ENCODE results near the gene SAMD15.
A peak's percentile ranks its signal among the peaks of the same experiment; 100 is the strongest.
"Not testable (repeated sequence)": the region's sequence is repeated elsewhere in the genome, so short reads cannot be mapped to it uniquely, and the experiment has no call there.

The SAMD15 gene

DNA sequence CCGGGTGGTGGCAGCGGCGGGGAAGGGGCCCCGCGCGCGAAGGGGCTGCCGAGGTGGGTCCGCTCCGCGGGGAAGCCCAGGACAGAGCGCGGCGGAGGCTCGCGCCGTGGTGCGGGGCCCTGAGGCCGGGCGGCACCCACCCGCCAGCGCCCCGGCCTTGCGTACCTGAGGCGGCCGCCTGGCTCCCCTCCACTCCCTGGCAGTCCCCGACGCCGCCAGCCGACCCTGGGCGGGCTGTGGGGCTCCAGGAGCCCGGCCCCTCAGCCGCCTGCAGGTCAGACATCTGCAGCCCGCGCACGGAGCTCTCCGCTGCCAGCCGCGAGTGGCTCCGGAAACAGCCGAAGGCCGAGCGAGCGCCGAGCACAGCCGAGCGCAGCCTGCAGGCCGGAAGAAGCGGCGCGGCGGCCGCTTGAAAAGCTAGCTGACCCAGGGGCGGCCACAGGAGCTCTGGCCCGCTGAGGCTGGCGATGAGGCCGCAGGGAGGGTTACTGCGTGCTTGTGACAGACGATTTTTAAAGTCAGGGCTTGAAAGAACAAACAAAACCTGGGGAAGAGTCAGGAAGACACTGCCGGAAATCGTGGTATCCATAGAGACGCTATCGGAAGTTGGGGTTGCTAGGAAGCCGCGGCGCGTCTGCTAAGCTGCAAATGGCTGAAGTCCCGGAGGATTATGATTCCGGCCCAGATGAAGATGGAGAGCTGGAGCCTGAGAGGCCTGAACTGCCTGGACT lies at the start of gene SAMD15, which contains the start of gene TMED8:
Gene SAMD15 (plus strand): TSS at position 609 of the 731 bp plus-strand sequence. CDS start 40 bp downstream, at position 649.
Gene TMED8 (minus strand): TSS at position 324 of the 731 bp plus-strand sequence. CDS start 41 bp downstream, at position 283.
- Histone ChIP-seq H3K4me3 (peak within 1 kb of the TSS; percentile 83), H3K27ac (peak within 1 kb of the TSS; percentile 31 to 86)
- peak; percentile 84 for DNase-seq (ENCODE audit: low spot score)
- TF ChIP-seq, protein P1, sequence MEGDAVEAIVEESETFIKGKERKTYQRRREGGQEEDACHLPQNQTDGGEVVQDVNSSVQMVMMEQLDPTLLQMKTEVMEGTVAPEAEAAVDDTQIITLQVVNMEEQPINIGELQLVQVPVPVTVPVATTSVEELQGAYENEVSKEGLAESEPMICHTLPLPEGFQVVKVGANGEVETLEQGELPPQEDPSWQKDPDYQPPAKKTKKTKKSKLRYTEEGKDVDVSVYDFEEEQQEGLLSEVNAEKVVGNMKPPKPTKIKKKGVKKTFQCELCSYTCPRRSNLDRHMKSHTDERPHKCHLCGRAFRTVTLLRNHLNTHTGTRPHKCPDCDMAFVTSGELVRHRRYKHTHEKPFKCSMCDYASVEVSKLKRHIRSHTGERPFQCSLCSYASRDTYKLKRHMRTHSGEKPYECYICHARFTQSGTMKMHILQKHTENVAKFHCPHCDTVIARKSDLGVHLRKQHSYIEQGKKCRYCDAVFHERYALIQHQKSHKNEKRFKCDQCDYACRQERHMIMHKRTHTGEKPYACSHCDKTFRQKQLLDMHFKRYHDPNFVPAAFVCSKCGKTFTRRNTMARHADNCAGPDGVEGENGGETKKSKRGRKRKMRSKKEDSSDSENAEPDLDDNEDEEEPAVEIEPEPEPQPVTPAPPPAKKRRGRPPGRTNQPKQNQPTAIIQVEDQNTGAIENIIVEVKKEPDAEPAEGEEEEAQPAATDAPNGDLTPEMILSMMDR (IDR thresholded peaks at IDR 0.05): no peak

DNA sequence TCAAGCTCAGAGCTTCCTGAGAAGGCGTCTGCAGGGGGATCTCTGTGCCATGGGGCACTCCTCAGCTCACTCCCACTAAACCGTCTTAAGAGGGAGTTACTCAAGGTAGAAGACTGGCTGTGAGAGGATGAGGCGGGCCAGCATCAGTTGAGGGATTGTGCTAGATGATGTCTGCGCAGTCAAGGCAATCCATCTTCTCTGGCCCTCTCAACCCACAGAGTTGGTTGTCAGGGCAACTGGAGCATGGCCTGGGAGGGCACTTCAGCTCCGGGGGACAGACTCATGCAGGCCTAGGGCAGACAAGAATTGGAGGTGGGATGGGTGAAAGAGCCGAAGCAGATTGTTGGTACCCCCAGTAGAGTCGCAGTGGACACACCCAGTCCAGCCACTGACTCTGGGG lies 47.3 kb upstream of the SAMD15 start:
- H3K4me3 ChIP-seq: no peak overlapping the region
- TF ChIP-seq, protein P1 (IDR thresholded peaks at IDR 0.05): no peak
- DNase-seq (ENCODE audit: low spot score): no peak
- no peak overlapping the region for H3K27ac ChIP-seq

DNA sequence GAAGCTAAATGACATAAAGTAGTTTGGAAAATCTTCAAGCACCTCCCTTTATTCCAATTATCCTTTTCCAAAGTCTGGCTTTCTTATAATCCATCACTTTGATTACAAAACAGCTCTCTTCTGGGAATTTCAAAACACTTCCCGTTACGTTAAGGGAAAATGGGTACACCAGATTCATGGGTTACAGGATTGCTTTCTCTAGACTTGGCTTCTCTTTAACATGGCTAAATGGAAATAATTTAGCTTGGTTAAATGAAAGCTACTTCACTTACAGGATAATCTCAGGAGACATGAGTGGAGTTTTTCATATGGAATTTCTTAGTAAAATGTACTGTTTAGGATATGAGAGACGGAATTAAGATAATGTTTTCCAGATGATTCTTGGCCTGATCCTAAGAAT lies 41.6 kb upstream of the SAMD15 start:
- TF ChIP-seq, protein P1 (IDR thresholded peaks at IDR 0.05): no peak
- no peak for DNase-seq (ENCODE audit: low spot score)
- Histone ChIP-seq H3K27ac (no peak overlapping the region), H3K4me3 (no peak overlapping the region)

DNA sequence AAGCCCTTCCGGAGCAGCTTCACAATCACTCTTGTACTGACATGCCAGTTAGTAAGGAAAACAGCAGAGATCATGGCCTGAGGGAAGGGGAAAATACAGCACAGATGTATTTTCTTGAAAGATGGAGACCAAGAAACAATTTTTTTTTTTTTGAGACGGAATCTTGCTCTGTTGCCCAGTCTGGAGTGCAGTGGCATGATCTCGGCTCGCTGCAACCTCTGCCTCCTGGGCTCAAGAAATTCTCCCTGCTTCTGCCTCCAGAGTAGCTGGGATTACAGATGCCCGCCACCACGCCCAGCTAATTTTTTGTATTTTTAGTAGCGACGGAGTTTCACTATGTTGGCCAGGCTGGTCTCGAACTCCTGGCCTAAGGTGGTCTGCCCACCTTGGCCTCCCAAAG lies 39.9 kb upstream of the SAMD15 start:
- H3K27ac ChIP-seq; H3K4me3 ChIP-seq; DNase-seq (ENCODE audit: low spot score): not testable (repeated sequence)

DNA sequence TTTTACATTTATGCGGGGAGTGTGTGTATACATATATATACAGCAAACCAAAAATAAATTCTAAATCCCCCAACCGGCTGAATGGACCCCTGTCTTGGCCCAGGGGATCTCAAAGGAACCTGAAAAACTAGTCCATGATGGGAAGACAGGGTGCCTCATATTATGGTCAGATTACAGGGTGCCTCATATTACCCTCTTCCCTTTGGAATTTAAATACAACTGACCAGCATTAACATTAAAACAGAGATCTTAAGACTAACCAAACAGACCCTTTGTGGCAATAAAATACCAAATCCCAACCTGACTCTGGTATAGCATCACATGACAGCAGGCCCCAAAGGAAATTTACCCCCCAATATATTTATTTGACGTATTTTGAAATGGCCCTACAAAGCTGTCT lies 39.3 kb upstream of the SAMD15 start:
- no peak overlapping the region for H3K27ac ChIP-seq
- no peak for DNase-seq (ENCODE audit: low spot score)
- TF ChIP-seq, protein P1 (IDR thresholded peaks at IDR 0.05): no peak
- no peak overlapping the region for H3K4me3 ChIP-seq

GRCh38 chr14:77338302-77338701 lies 38.9 kb upstream of the SAMD15 start:
- TF ChIP-seq, protein P1 (IDR thresholded peaks at IDR 0.05): no peak
- Histone ChIP-seq H3K4me3 (no peak overlapping the region), H3K27ac (no peak overlapping the region)
- DNase-seq (ENCODE audit: low spot score): no peak

GRCh38 chr14:77339407-77339806 lies 37.8 kb upstream of the SAMD15 start:
- DNase-seq (ENCODE audit: low spot score): no peak
- no peak overlapping the region for H3K27ac ChIP-seq
- TF ChIP-seq, protein P1 (IDR thresholded peaks at IDR 0.05): no peak
- no peak overlapping the region for H3K4me3 ChIP-seq

All from coronary artery (tissue), 2 donors.